PC-9 (cell line): ENCODE measurements around the gene SDF2L1. TPM values are rescaled to one million over a fixed set of nuclear protein-coding genes. Genes with fewer than 3 reads are reported as not detected.

Experiments
- BruUV-seq: library from RNA; stranded (reverse); fragments of 400-500 nt; replicated peaks from 2 replicates; lab custom pipeline; 2021; lab: Mats Ljungman, UMichigan
- CTCF ChIA-PET: fragments of 300-600 bp; sonication (Branson Sonifier 250); formaldehyde crosslinking; loops from one replicate; lab custom pipeline; 2022; ENCODE audit warnings: antibody characterized with exemption; lab: Charles Lee
- POLR2A ChIA-PET: fragments of 300-600 bp; sonication (Branson Sonifier 250); formaldehyde crosslinking; loops from one replicate; lab custom pipeline; 2022; ENCODE audit warnings: antibody characterized with exemption; ENCODE audit not compliant: unreplicated experiment; lab: Charles Lee
- DNase-seq, 2 experiments: peaks; one replicate each; pipeline versions ENCODE4 v3.0.0 to v3.0.0-alpha.2; 2015 to 2022; ENCODE audit warnings: mixed read lengths in 1 of 2
- H2AFZ ChIP-seq: fragments of 200-600 bp; sonication (generic); 2 replicates; pipeline ENCODE4 v1.8.1; 2017; ENCODE audit warnings: antibody characterized with exemption
- H3F3A ChIP-seq: fragments of 200-600 bp; sonication (generic); 2 replicates; pipeline ENCODE4 v1.8.1; 2017; ENCODE audit warnings: antibody characterized with exemption, mild to moderate bottlenecking, low read depth; ENCODE audit not compliant: insufficient read depth
- H3K27ac ChIP-seq: fragments of 200-600 bp; sonication (generic); 2 replicates; pipeline ENCODE4 v1.6.1; 2016; ENCODE audit warnings: mixed run types
- H3K27me3 ChIP-seq: fragments of 200-600 bp; sonication (generic); 2 replicates; pipeline ENCODE4 v1.6.1; 2016; ENCODE audit warnings: low read depth, mixed run types; ENCODE audit not compliant: insufficient read depth
- H3K36me3 ChIP-seq: fragments of 200-600 bp; sonication (generic); 2 replicates; pipeline ENCODE4 v1.6.1; 2016; ENCODE audit warnings: low read depth, mixed run types
- H3K4me1 ChIP-seq: fragments of 200-600 bp; sonication (generic); replicated peaks from 2 replicates; pipeline ENCODE4 v1.6.1; 2016; ENCODE audit warnings: mixed run types; ENCODE audit not compliant: insufficient read depth
- H3K4me2 ChIP-seq: fragments of 200-600 bp; sonication (generic); 2 replicates; pipeline ENCODE4 v1.6.1; 2017; ENCODE audit warnings: mixed run types
- H3K4me3 ChIP-seq: fragments of 200-600 bp; sonication (generic); 2 replicates; pipeline ENCODE4 v1.6.1; 2016; ENCODE audit warnings: mixed run types
- H3K79me2 ChIP-seq: fragments of 200-600 bp; sonication (generic); 2 replicates; pipeline ENCODE4 v1.6.1; 2017; ENCODE audit warnings: low read depth, mixed run types
- H3K9me2 ChIP-seq: fragments of 200-600 bp; sonication (generic); 2 replicates; pipeline ENCODE4 v1.8.1; 2017; ENCODE audit warnings: mild to moderate bottlenecking; ENCODE audit not compliant: insufficient read depth
- H3K9me3 ChIP-seq: fragments of 200-600 bp; sonication (generic); 2 replicates; pipeline ENCODE4 v1.8.1; 2016; ENCODE audit warnings: low read depth; ENCODE audit not compliant: insufficient read depth
- H4K20me1 ChIP-seq: fragments of 200-600 bp; sonication (generic); 2 replicates; pipeline ENCODE4 v1.8.1; 2017; ENCODE audit not compliant: insufficient read depth
- EZH2 ChIP-seq: fragments of 200-600 bp; sonication (generic); IDR thresholded peaks from 2 replicates; pipeline ENCODE4 v1.8.0; 2017; ENCODE audit warnings: antibody characterized with exemption, low read depth
- intact Hi-C: fragments of 100-400 bp; cut with micrococcal nuclease; formaldehyde crosslinking; loops from one replicate; pipeline ENCODE4 v1.10.0; 2022; ENCODE audit not compliant: unreplicated experiment
- total RNA-seq: library from RNA; stranded (reverse); gene quantifications from 2 replicates; pipeline ENCODE4 v1.2.3, GENCODE V29; 2021
- TF ChIP-seq, protein P1 (sequence below): fragments of 200-600 bp; sonication (generic); conservative IDR thresholded peaks from 2 replicates; pipeline ENCODE4 v1.6.1; 2017; ENCODE audit warnings: mixed run types, antibody characterized with exemption, mild to moderate bottlenecking, moderate library complexity

The SDF2L1 gene
- total RNA-seq, 1 experiment from 2014 or later = 22.5 TPM

DNA sequence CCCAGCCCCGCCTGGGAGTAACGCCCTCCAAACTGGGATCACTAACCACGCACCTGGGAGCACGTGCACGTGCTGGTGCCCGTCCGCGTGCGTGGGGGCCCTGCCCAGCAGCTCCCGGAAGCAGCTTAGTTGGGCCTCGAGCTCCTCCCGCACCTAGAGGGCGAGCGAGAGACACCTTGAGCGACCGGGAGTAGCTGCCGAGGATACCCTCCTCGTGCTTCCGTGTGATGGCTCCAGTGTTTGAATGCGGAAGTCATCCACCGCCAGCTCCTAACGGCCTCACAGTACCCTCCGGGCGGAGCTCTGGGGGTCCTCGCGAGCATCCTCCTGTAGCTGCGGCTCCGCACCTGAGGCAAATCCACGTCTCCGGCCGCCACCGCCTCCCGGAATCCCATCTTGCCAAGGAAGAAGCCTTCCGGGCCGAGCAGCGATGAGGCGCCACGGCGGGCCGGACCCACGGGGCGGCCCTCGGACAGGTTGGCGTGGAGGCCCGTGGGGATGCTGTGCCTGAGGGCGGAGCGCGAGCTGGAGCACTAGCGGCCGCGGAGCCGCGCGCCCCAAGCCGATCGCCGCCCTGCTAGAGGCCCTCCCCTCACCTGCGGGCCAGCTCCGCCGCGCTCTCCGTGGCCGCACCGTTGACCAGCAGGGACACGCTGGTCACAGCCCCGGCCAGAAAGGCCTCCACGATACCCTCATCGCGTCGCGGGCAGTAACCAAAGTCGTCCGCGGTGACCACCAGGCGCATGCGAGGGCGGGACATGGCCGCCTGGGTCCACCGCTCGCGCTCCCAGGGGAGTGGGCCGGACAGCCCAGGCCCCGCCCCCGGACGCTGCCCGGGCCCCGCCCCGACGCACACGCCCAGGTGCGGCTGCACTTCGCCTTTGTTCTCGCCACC, 12.6 kb upstream of the SDF2L1 start, which contains the start of gene YDJC:
TSS of gene YDJC (minus strand) at position 768 of the 895 bp plus-strand sequence. CDS start at position 760, 8 bp downstream.
- H3F3A ChIP-seq = peaks cover 25% of the 10 kb centered on the region; the same call in 1 of the 2 replicates
- TSS peak; percentile 55 for BruUV-seq
- POLR2A ChIA-PET = interaction anchor here (0.6 to 0.7 kb wide), 5 partner anchors 13 to 55 kb away, joined by 3 to 5 read pairs (median 4); partner anchors contain the start of gene SDF2L1
- H3K79me2 ChIP-seq = peaks cover 36% of the 10 kb centered on the region
- peak within 1 kb of the TSS; percentile 75 for H3K27ac ChIP-seq
- intact Hi-C loops = no loop called here
- peaks cover 7% of the 10 kb centered on the region; the same call in 1 of the 2 replicates for H3K4me1 ChIP-seq
- peaks cover 20% of the 10 kb centered on the region for H4K20me1 ChIP-seq
- H2AFZ ChIP-seq = peak within 1 kb of the TSS; percentile 81
- H3K9me3 ChIP-seq = no peaks in the 10 kb centered on the region
- CTCF ChIA-PET = interaction anchor here (0.6 to 2.2 kb wide), 5 partner anchors 12 to 55 kb away, joined by 3 to 12 read pairs (median 4); partner anchors contain the start of gene SDF2L1
- DNase-seq = peak; percentile 80 to 91
- peak within 1 kb of the TSS; percentile 80 for H3K4me3 ChIP-seq
- peak within 1 kb of the TSS; percentile 76 for H3K4me2 ChIP-seq
- no peak for TF ChIP-seq EZH2
- TF ChIP-seq, protein P1, sequence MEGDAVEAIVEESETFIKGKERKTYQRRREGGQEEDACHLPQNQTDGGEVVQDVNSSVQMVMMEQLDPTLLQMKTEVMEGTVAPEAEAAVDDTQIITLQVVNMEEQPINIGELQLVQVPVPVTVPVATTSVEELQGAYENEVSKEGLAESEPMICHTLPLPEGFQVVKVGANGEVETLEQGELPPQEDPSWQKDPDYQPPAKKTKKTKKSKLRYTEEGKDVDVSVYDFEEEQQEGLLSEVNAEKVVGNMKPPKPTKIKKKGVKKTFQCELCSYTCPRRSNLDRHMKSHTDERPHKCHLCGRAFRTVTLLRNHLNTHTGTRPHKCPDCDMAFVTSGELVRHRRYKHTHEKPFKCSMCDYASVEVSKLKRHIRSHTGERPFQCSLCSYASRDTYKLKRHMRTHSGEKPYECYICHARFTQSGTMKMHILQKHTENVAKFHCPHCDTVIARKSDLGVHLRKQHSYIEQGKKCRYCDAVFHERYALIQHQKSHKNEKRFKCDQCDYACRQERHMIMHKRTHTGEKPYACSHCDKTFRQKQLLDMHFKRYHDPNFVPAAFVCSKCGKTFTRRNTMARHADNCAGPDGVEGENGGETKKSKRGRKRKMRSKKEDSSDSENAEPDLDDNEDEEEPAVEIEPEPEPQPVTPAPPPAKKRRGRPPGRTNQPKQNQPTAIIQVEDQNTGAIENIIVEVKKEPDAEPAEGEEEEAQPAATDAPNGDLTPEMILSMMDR = peak; percentile 55; the same call in 1 of the 2 replicates
- H3K36me3 ChIP-seq = no peaks in the 10 kb centered on the region
- no peaks in the 10 kb centered on the region for H3K9me2 ChIP-seq
- H3K27me3 ChIP-seq = no peaks in the 10 kb centered on the region

DNA sequence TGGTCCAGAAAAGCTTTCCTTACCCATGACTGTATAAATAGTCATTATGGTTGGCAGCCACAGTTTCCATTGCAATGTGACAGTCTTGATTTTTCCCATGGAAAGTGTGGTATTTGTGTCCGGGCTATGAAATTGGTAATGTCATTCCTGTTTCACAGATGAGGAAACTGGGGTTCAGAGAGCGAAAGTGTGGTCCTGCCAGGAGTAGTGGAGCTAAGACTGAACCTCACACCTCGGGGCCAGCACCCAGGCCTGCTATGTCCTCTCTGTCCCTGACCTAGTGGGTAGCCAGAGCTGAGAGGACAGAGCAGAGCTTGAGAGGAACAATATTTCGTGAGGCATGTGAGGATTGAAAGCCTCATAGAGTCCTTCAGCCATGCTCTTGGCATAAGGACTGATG, 11.1 kb upstream of the SDF2L1 start:
- peaks cover 11% of the 10 kb centered on the region; the same call in 1 of the 2 replicates for H4K20me1 ChIP-seq
- ChIA-PET CTCF (interaction anchor here (0.7 kb wide), 1 partner anchor 16 kb away, joined by 3 read pairs; no protein-coding TSS in a partner anchor), POLR2A (no interaction called here)
- TF ChIP-seq EZH2 = no peak
- TF ChIP-seq, protein P1 = no peak
- no peak overlapping the region for H2AFZ ChIP-seq
- no peak overlapping the region for H3K4me3 ChIP-seq
- no TSS peak for BruUV-seq
- H3K27me3 ChIP-seq = no peaks in the 10 kb centered on the region
- H3K9me3 ChIP-seq = no peaks in the 10 kb centered on the region
- peaks cover 36% of the 10 kb centered on the region for H3K79me2 ChIP-seq
- peaks cover 10% of the 10 kb centered on the region; the same call in 1 of the 2 replicates for H3F3A ChIP-seq
- peaks cover 7% of the 10 kb centered on the region; the same call in 1 of the 2 replicates for H3K4me1 ChIP-seq
- no peak overlapping the region for H3K27ac ChIP-seq
- no peaks in the 10 kb centered on the region for H3K36me3 ChIP-seq
- no peaks in the 10 kb centered on the region for H3K9me2 ChIP-seq
- no peak overlapping the region for H3K4me2 ChIP-seq
- DNase-seq = no peak
- intact Hi-C loops = no loop called here

GRCh38 chr22:21632237-21632895, 9.7 kb upstream of the SDF2L1 start, which contains the start of gene CCDC116:
Gene CCDC116 (plus strand): TSS chr22:21632760. CDS start chr22:21633182, 422 bp downstream.
- H3F3A ChIP-seq = peaks cover 6% of the 10 kb centered on the region; the same call in 1 of the 2 replicates
- H3K27ac ChIP-seq = no peak within 1 kb of the TSS
- H3K27me3 ChIP-seq = no peaks in the 10 kb centered on the region
- no peaks in the 10 kb centered on the region for H3K36me3 ChIP-seq
- H3K4me2 ChIP-seq = no peak within 1 kb of the TSS
- H4K20me1 ChIP-seq = peaks cover 7% of the 10 kb centered on the region; the same call in 1 of the 2 replicates
- ChIA-PET POLR2A (no interaction called here), CTCF (no interaction called here)
- no peak within 1 kb of the TSS for H2AFZ ChIP-seq
- no peak within 1 kb of the TSS for H3K4me3 ChIP-seq
- TF ChIP-seq, protein P1 = no peak
- TF ChIP-seq EZH2 = no peak
- BruUV-seq = no TSS peak
- intact Hi-C loops = no loop called here
- no peaks in the 10 kb centered on the region for H3K9me3 ChIP-seq
- DNase-seq = no peak
- peaks cover 7% of the 10 kb centered on the region; the same call in 1 of the 2 replicates for H3K4me1 ChIP-seq
- H3K9me2 ChIP-seq = no peaks in the 10 kb centered on the region
- peaks cover 23% of the 10 kb centered on the region for H3K79me2 ChIP-seq
